Activated CD4-positive, alpha-beta T cell treated with anti-CD3 and anti-CD28 coated beads for 36 hours (primary cell): ENCODE results near the gene PNLIPRP2. TPM values are rescaled to one million over a fixed set of nuclear protein-coding genes. Genes with fewer than 3 reads are reported as not detected.

Experiments
- ATAC-seq: fragments of 200-7000 bp; cut with Tn5 transposase; one replicate; pipeline ENCODE4 v1.10.0; 2021; ENCODE audit warnings: mild to moderate bottlenecking, moderate library complexity
- CTCF ChIA-PET: fragments of 350-600 bp; sonication (Branson Sonifier 250); formaldehyde crosslinking; loops from one replicate; lab custom pipeline; 2021; ENCODE audit warnings: antibody characterized with exemption; lab: Charles Lee
- POLR2A ChIA-PET: fragments of 350-600 bp; sonication (Branson Sonifier 250); formaldehyde crosslinking; loops from one replicate; lab custom pipeline; 2021; ENCODE audit warnings: antibody characterized with exemption, inconsistent platforms; lab: Charles Lee
- DNase-seq: peaks from one replicate; pipeline ENCODE4 v3.0.0-alpha.2; 2020
- H3K27ac Mint-ChIP-seq: one replicate; pipeline ENCODE4 v1.8.0; 2021; ENCODE audit warnings: mixed read lengths
- H3K27me3 Mint-ChIP-seq: one replicate; pipeline ENCODE4 v1.8.0; 2021; ENCODE audit warnings: mixed read lengths
- H3K36me3 Mint-ChIP-seq: one replicate; pipeline ENCODE4 v1.8.0; 2021; ENCODE audit warnings: low read depth, mixed read lengths
- H3K4me1 Mint-ChIP-seq: one replicate; pipeline ENCODE4 v1.8.0; 2021; ENCODE audit warnings: mixed read lengths
- H3K4me3 Mint-ChIP-seq: one replicate; pipeline ENCODE4 v1.8.0; 2021; ENCODE audit warnings: mild to moderate bottlenecking, moderate library complexity, mixed read lengths
- H3K9me3 Mint-ChIP-seq: one replicate; pipeline ENCODE4 v1.8.0; 2021; ENCODE audit warnings: low read depth, mixed read lengths
- intact Hi-C, 2 experiments: fragments of 100-400 bp; cut with DNase I in 1 of 2; cut with micrococcal nuclease in 1 of 2; formaldehyde crosslinking; loops; one replicate each; pipeline versions ENCODE4 v1.14.2 to v1.15.1; 2022 to 2024; cut with DNase I, micrococcal nuclease
- total RNA-seq, 2 experiments: library from RNA; stranded (reverse); gene quantifications; one replicate each; pipeline ENCODE4 v1.2.3, GENCODE V29; 2021

Gene PNLIPRP2
- total RNA-seq, 2 experiments from 2014 or later: not detected

DNA sequence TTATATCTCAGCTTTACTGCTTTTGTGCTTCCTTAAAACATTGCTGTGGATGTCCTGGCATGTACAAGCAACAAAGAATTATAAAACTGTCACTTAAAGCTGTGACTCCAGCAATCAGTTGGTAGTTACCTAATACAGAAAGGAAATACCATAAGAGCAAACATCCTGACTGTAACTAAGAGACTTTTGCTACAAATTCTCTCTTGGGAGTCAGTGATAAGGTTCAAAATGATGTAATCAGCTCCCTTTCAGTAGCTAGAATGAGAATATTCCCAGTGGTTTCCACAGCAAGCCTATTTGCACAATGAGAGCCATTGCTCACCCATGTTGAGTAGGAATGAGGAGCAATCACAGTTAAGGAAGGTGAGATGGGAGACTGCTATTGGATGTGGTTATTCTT is 22.4 kb upstream of the PNLIPRP2 start:
- Mint-ChIP-seq H3K27me3 (peaks cover 1% of the 10 kb centered on the region), H3K36me3 (no peaks in the 10 kb centered on the region), H3K9me3 (no peaks in the 10 kb centered on the region), H3K4me1 (no peaks in the 10 kb centered on the region), H3K27ac (no peak overlapping the region), H3K4me3 (no peak overlapping the region)
- intact Hi-C loops: no loop called here
- ChIA-PET POLR2A (no interaction called here), CTCF (no interaction called here)
- DNase-seq (no peak), ATAC-seq (no peak)

DNA sequence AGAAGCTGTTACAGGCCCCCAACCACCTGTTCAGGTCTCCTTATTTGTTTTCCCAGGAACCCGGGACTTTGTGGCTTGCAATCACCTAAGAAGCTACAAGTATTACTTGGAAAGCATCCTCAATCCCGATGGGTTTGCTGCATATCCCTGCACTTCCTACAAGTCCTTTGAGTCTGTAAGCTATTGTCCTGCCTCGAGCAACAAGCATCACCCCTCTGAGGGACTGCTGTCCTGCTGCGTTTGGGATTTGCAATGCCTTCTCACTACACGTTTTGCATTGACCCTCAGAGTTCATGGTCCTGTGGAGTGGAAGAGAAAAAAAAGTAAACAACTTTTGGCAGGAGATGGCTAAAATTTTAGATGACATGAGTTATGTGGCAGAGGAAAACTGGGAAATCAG is 20.8 kb upstream of the PNLIPRP2 start:
- ATAC-seq: no peak
- intact Hi-C loops: no loop called here
- H3K36me3 Mint-ChIP-seq: no peaks in the 10 kb centered on the region
- no peaks in the 10 kb centered on the region for H3K4me1 Mint-ChIP-seq
- no peaks in the 10 kb centered on the region for H3K27me3 Mint-ChIP-seq
- CTCF ChIA-PET: no interaction called here
- H3K27ac Mint-ChIP-seq: no peak overlapping the region
- H3K4me3 Mint-ChIP-seq: no peak overlapping the region
- POLR2A ChIA-PET: no interaction called here
- DNase-seq: no peak
- H3K9me3 Mint-ChIP-seq: no peaks in the 10 kb centered on the region

- Mint-ChIP-seq H3K4me1 (no peaks in the 10 kb centered on the region), H3K27me3 (peaks cover 7% of the 10 kb centered on the region), H3K27ac (no peak overlapping the region), H3K36me3 (no peaks in the 10 kb centered on the region), H3K4me3 (no peak overlapping the region), H3K9me3 (no peaks in the 10 kb centered on the region)
- ChIA-PET CTCF (no interaction called here), POLR2A (no interaction called here)
- no peak for ATAC-seq
- intact Hi-C loops: no loop called here
- no peak for DNase-seq
Measured at GRCh38 chr10:116602648-116603400, 17.9 kb upstream of the PNLIPRP2 start.

GRCh38 chr10:116606061-116606483 is 14.7 kb upstream of the PNLIPRP2 start:
- intact Hi-C loops: no loop called here
- ATAC-seq: no peak
- H3K4me1 Mint-ChIP-seq: no peaks in the 10 kb centered on the region
- CTCF ChIA-PET: no interaction called here
- peaks cover 19% of the 10 kb centered on the region for H3K27me3 Mint-ChIP-seq
- no peaks in the 10 kb centered on the region for H3K36me3 Mint-ChIP-seq
- no peaks in the 10 kb centered on the region for H3K9me3 Mint-ChIP-seq
- POLR2A ChIA-PET: no interaction called here
- H3K27ac Mint-ChIP-seq: no peak overlapping the region
- no peak for DNase-seq
- H3K4me3 Mint-ChIP-seq: no peak overlapping the region

GRCh38 chr10:116607336-116607735 is 13.4 kb upstream of the PNLIPRP2 start:
- ATAC-seq: no peak
- POLR2A ChIA-PET: no interaction called here
- Mint-ChIP-seq H3K4me3 (no peak overlapping the region), H3K27ac (no peak overlapping the region), H3K27me3 (peaks cover 19% of the 10 kb centered on the region), H3K4me1 (no peaks in the 10 kb centered on the region), H3K9me3 (no peaks in the 10 kb centered on the region), H3K36me3 (no peaks in the 10 kb centered on the region)
- intact Hi-C loops: no loop called here
- no peak for DNase-seq
- CTCF ChIA-PET: no interaction called here

GRCh38 chr10:116608686-116609594 is 11.8 kb upstream of the PNLIPRP2 start:
- POLR2A ChIA-PET: no interaction called here
- no peak for ATAC-seq

DNA sequence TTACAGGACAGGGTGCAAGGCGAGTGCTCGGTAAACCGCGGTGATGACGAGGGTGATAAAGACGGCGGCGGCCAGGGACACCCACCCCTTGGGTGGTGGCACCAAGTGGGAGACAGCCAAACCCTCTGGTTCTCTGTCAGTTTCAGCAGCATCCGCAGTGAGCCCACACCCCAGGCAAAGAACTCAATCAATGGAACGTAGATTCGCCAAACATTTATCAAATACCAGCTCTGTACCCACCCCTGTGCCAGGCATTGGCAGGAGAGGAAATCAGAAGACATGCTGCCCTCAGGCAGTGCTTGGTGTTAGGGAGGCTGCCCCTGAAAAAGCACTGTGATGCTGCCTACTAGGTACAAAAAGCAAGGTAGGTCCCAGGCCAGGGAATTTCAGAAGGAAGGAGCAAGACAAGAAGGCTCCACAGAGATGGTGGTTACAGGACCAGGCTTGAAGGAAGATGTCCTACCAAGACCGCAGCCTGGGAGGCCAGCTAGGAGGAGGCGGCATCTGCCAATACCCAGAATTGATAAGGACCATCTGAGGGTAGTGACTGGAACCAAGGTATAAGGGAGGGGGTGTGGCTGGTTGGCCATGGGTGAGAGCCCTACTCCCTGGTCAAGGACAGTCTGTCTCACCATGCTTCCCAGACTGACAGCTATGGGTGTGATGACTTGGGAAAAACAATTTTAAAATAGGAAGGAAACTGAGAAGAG is 10.2 kb upstream of the PNLIPRP2 start:
- intact Hi-C loops: no loop called here
- H3K4me1 Mint-ChIP-seq: no peaks in the 10 kb centered on the region
- no peaks in the 10 kb centered on the region for H3K36me3 Mint-ChIP-seq
- DNase-seq (no peak), ATAC-seq (no peak)
- CTCF ChIA-PET: no interaction called here
- H3K9me3 Mint-ChIP-seq: no peaks in the 10 kb centered on the region
- POLR2A ChIA-PET: no interaction called here
- no peak overlapping the region for H3K27ac Mint-ChIP-seq
- no peak overlapping the region for H3K4me3 Mint-ChIP-seq
- peaks cover 21% of the 10 kb centered on the region for H3K27me3 Mint-ChIP-seq

More at GRCh38 chr10:116608686-116609594, 11.8 kb upstream of the PNLIPRP2 start:
- Mint-ChIP-seq H3K36me3 (no peaks in the 10 kb centered on the region), H3K27me3 (peaks cover 19% of the 10 kb centered on the region), H3K4me1 (no peaks in the 10 kb centered on the region), H3K27ac (no peak overlapping the region), H3K4me3 (no peak overlapping the region), H3K9me3 (no peaks in the 10 kb centered on the region)
- DNase-seq: no peak
- intact Hi-C loops: no loop called here
- CTCF ChIA-PET: interaction anchor here (0.6 kb wide), 2 partner anchors 124 to 1811 kb away, joined by 3 read pairs; no protein-coding TSS in a partner anchor

DNA sequence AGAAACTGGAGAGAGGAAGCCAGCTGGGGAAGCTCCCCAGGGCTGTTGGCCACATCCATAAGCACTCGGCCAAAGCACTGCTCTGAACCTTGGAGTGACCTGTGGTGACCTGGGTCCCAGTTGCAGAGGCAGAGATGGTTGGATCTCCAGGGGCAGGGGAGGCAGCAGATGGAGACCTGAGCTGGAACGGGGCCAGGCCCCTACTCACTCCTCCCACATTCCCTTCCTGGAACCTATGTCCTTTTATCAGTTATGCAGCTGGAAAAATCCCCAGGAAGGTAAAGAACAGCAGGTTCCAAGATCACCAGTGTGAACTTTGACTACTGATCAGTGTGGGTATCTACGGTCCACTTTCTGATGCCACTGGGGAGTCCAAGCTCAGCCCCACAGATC is 9.6 kb upstream of the PNLIPRP2 start:
- ATAC-seq (no peak), DNase-seq (no peak)
- Mint-ChIP-seq H3K4me1 (no peaks in the 10 kb centered on the region), H3K4me3 (no peak overlapping the region), H3K27ac (no peak overlapping the region), H3K27me3 (peaks cover 21% of the 10 kb centered on the region), H3K9me3 (no peaks in the 10 kb centered on the region), H3K36me3 (no peaks in the 10 kb centered on the region)
- CTCF ChIA-PET: no interaction called here
- intact Hi-C loops: no loop called here
- POLR2A ChIA-PET: no interaction called here

DNA sequence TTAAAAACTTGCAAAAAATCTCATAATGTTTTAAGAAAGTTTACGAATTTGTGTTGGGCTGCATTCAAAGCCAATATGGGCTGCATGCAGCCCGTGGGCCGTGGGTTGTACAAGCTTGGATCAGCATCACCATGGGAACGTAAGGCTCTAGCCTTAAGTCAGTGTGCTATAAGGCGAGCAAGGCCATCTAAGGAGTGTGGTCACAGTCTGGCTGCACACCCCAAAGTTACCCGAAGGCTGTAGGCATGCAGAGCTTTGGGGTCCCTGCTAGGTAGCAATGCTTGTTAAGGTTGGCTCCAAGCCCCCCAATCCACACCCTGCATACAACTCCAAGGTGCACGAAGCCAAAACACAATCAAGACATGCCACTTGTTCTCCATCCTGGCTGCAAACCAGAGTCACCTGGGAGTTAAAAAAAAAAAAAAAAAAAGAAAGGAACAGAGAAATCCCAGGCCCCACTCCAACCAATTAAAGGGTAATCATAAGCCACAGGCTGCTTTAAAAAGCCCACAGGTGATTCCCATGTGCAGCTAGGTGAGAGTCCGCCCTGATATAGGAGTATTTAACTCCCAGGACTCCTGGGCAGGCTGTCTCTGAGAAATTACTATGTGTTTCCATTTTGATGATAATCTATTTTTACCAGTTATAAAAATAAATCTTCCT is 8.5 kb upstream of the PNLIPRP2 start:
- ChIA-PET CTCF (no interaction called here), POLR2A (no interaction called here)
- Mint-ChIP-seq H3K36me3 (no peaks in the 10 kb centered on the region), H3K4me3 (no peak overlapping the region), H3K27me3 (peaks cover 18% of the 10 kb centered on the region), H3K9me3 (no peaks in the 10 kb centered on the region), H3K27ac (no peak overlapping the region), H3K4me1 (no peaks in the 10 kb centered on the region)
- no peak for DNase-seq
- no peak for ATAC-seq
- intact Hi-C loops: no loop called here

GRCh38 chr10:116613471-116613870 is 7.3 kb upstream of the PNLIPRP2 start:
- intact Hi-C loops: no loop called here
- no peaks in the 10 kb centered on the region for H3K4me1 Mint-ChIP-seq
- no peaks in the 10 kb centered on the region for H3K9me3 Mint-ChIP-seq
- H3K27ac Mint-ChIP-seq: no peak overlapping the region
- ATAC-seq: no peak
- H3K27me3 Mint-ChIP-seq: peaks cover 20% of the 10 kb centered on the region
- H3K36me3 Mint-ChIP-seq: no peaks in the 10 kb centered on the region
- CTCF ChIA-PET: no interaction called here
- no peak for DNase-seq
- H3K4me3 Mint-ChIP-seq: no peak overlapping the region
- POLR2A ChIA-PET: no interaction called here

GRCh38 chr10:116614796-116615195 is 6.0 kb upstream of the PNLIPRP2 start:
- Mint-ChIP-seq H3K4me1 (no peaks in the 10 kb centered on the region), H3K27me3 (peaks cover 15% of the 10 kb centered on the region), H3K4me3 (no peak overlapping the region), H3K36me3 (no peaks in the 10 kb centered on the region), H3K27ac (no peak overlapping the region), H3K9me3 (no peaks in the 10 kb centered on the region)
- POLR2A ChIA-PET: no interaction called here
- intact Hi-C loops: no loop called here
- DNase-seq (no peak), ATAC-seq (no peak)
- CTCF ChIA-PET: no interaction called here
